Measurements from ENCODE around the gene AGAP2.
"Not testable (repeated sequence)": the region's sequence is repeated elsewhere in the genome, so short reads cannot be mapped to it uniquely, and the experiment has no call there.

Gene AGAP2

DNA sequence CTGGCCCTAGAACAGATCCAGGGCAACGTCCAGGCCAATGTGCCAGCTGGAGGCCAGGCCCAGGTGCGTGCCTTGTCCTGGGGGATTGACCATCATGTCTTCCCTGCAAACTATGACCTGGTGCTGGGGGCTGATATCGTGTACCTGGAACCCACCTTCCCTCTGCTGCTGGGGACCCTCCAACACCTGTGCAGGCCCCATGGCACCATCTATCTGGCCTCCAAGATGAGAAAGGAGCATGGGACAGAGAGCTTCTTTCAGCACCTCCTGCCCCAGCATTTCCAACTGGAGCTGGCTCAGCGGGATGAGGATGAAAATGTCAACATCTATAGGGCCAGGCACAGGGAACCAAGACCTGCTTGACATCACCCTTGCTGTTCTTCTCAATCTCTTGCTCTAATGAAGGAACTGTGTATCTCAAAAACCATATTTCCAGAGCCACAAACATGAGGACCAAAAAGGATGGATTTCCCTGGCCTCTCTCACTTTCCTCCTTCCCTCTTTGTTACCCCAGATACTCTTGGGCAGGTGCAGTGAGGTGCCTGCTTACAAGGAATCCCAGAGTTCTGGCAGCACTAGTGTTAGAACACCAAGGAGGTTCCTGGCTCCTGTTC lies 41.8 kb upstream of the AGAP2 start:
- H3K4me3 ChIP-seq, result no peak overlapping the region
- DNase-seq (ENCODE audit: low spot score), result no peak
- TF ChIP-seq, protein P1, sequence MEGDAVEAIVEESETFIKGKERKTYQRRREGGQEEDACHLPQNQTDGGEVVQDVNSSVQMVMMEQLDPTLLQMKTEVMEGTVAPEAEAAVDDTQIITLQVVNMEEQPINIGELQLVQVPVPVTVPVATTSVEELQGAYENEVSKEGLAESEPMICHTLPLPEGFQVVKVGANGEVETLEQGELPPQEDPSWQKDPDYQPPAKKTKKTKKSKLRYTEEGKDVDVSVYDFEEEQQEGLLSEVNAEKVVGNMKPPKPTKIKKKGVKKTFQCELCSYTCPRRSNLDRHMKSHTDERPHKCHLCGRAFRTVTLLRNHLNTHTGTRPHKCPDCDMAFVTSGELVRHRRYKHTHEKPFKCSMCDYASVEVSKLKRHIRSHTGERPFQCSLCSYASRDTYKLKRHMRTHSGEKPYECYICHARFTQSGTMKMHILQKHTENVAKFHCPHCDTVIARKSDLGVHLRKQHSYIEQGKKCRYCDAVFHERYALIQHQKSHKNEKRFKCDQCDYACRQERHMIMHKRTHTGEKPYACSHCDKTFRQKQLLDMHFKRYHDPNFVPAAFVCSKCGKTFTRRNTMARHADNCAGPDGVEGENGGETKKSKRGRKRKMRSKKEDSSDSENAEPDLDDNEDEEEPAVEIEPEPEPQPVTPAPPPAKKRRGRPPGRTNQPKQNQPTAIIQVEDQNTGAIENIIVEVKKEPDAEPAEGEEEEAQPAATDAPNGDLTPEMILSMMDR (IDR thresholded peaks at IDR 0.05), result no peak
- no peak overlapping the region for H3K27ac ChIP-seq

DNA sequence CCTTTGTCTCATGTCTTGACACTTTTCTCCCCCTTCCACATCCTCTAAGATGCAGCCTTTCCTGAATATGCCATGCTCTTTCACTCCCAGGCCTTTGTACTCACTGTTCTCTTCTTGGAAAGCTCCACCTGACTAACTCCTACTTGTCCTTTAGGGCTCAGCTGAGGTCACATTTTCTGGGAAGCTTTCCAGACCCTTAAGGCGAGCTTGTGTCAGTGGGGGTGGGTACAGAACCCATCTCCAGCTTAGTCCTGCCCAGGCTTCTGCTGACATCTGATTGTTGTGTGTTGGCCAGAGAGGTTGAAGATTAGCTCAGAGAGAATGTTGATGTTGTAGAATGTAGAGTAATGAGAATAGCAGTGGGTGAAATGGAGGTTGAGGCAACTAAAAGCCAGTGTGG lies 41.2 kb upstream of the AGAP2 start:
- no peak for DNase-seq (ENCODE audit: low spot score)
- TF ChIP-seq, protein P1 (IDR thresholded peaks at IDR 0.05), result no peak

DNA sequence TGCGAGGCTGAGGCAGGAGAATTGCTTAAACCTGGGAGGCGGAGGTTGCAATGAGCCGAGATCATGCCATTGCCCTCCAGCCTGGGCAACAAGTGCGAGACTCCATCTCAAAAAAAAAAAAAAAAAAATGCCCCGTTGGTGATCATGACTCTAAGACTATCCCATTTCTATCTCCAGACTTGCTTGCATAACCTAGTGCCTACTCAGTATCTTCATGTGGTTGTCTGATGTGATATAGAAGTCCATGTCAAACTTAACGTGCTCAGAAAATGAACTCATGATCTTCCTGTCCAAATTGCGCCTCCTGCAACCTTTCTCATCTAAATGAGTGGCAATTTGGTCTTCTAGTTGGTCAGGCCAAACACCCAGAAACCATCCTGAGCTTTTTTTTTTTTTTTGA lies 39.4 kb upstream of the AGAP2 start:
- Histone ChIP-seq H3K27ac (no peak overlapping the region), H3K4me3 (no peak overlapping the region)
- no peak for DNase-seq (ENCODE audit: low spot score)
- TF ChIP-seq, protein P1 (IDR thresholded peaks at IDR 0.05), result no peak

More for the DNA sequence above, 41.2 kb upstream of the AGAP2 start:
- H3K27ac ChIP-seq, result no peak overlapping the region
- H3K4me3 ChIP-seq, result no peak overlapping the region

DNA sequence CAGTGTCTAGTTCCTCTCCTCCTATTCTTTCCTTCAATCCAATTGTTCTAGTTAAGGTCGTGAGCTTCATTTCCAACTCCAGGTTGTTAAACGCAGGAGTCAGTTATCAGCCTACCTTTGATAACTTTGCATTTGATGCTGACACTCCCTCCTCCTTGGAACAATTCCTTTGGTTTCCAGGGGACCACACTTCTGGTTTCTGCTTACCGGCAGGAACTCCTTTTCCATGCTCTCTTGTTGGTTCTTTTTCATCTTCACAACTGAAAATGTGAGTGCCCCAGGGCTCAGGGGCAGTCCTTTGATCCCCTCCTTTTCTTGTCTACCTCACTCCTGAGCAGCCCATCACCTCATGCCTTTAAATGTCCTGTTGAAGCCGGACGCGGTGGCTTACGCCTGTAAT lies 38.8 kb upstream of the AGAP2 start:
- TF ChIP-seq, protein P1 (IDR thresholded peaks at IDR 0.05), result no peak
- no peak for DNase-seq (ENCODE audit: low spot score)
- no peak overlapping the region for H3K4me3 ChIP-seq
- H3K27ac ChIP-seq, result no peak overlapping the region

DNA sequence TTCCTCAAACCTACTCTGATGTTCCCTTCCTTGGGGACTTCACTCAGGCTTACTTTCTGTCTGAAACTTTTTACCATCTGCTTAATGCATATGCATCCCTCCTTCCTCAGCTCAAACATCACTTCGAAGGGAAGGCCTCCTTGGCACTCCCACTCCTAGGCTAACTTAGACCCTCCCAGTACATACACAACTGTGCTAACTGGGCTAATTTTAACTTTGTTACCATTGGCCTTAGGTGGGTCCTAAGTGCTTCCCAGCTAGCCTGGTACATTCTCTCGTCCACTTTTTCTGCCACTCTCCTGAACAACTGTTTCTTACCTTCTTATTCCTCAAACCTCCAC lies 37.7 kb upstream of the AGAP2 start:
- DNase-seq (ENCODE audit: low spot score), result no peak
- no peak overlapping the region for H3K4me3 ChIP-seq
- TF ChIP-seq, protein P1 (IDR thresholded peaks at IDR 0.05), result no peak
- H3K27ac ChIP-seq, result no peak overlapping the region

DNA sequence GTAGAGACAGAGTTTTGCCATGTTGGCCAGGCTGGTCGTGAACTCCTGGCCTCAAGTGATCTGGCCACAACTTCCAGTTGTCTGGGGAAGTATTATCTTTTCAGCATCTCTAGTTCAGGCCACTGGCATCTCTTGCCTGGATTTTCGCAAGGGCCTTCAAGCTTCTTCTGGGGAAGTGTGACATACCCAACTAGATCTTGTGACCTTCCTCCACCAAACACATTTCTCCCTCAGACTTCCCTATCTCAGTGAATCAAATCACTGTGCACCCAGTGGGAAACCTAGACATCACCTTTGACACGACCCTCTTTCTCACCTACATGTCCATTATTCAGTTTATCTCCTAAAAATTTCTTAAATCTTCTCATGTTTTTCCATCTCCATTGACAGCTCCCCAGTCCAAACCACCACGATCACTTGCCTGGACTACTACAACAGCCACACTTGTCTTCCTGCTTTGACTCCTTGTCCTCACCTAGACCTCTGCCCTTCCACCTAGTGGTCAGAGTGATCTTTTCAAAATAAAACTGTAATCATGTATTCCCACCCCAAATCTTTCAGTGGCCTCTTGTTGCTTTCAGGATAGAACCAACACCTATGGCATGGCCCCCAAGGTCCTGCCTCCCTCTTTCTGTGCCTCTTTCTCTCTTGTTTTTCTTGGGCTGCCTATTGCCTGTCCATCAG lies 37.2 kb upstream of the AGAP2 start:
- Histone ChIP-seq H3K4me3 (no peak overlapping the region), H3K27ac (no peak overlapping the region)
- no peak for DNase-seq (ENCODE audit: low spot score)
- TF ChIP-seq, protein P1 (IDR thresholded peaks at IDR 0.05), result no peak

DNA sequence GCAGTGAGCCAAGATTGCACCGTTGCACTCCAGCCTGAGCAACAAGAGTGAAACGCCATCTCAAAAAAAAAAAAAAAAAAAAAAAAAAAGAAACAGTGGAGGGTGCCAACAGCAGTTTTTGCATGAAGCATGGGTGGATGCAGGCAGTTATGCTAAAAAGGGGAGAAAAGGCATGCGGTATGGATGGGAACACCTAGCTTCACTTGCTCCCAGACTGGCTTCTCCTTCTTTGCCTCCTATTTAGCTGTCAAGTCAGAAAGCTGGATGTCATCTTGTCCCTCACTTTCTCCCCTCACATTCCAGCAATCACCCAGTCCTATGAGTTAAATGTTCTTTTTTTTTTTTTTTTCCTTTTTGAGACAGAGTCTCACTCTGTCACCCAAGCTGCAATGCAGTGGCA lies 36.5 kb upstream of the AGAP2 start:
- no peak for DNase-seq (ENCODE audit: low spot score)
- Histone ChIP-seq H3K4me3 (no peak overlapping the region), H3K27ac (no peak overlapping the region)
- TF ChIP-seq, protein P1 (IDR thresholded peaks at IDR 0.05), result no peak

DNA sequence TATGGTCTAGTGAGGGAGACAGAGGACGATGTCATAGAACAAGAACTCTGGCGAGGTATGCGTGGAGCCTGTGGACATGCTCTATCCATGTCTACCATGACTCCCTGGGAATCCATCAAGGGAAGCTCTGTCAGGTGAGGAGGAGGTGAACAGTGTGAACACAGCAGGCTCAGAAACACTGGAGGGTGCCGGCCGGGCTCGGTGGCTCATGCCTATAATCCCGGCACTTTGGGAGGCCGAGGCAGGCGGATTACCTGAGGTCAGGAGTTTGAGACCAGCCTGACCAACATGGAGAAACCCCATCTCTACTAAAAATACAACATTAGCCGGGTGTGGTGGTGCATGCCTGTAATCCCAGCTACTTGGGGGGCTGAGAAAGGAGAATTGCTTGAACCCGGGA lies 36.1 kb upstream of the AGAP2 start:
- not testable (repeated sequence) for DNase-seq (ENCODE audit: low spot score); H3K27ac ChIP-seq; H3K4me3 ChIP-seq
